Measurements from ENCODE around the gene RHOA. TPM values are rescaled to one million over a fixed set of nuclear protein-coding genes. Genes with fewer than 3 reads are reported as not detected.

Gene RHOA
- total RNA-seq, 4 donors from 2014 or later: 534 to 619 (median 593) TPM

DNA sequence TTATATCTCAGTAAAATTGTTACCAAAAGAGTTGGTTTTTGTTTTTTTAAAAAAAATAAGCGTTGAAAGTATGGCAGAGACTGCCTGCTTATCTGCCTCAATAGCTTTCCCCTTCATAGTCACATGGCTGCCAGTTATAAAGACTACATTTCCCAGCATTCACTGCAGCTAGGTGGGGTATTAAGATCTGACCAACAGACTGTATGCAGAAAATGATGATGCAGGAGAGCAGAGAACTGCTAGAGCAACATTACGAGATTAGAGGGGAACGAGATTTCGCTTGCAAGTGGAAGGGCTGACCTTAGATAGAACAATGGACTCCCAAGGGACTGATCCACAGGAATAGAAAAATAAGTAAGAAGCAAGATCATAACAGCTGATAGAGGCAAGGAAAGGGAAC is 14.3 kb downstream of the RHOA start:
- TF ChIP-seq CTCF (IDR thresholded peaks at IDR 0.05; ENCODE audit: low read depth): no peak

DNA sequence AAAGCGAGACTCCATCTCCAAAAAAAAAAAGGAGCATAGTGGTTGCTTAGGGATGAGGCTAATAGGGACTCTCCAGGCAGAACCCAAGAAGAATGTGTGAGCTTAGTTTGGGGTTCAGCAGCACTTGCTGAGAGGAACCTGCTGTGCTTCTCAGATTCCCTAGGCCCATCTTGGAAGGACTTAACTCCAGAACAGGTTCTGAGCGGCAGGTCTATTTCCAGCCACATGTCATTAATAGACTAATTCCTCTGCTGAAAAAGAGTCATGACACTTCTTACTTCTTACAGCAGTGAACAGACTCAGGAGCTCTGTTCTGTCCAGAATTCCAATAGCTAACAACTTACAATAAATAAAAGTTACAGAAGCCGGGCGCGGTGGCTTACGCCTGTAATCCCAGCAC is 22.5 kb downstream of the RHOA start:
- no peak for TF ChIP-seq CTCF (IDR thresholded peaks at IDR 0.05; ENCODE audit: low read depth)

DNA sequence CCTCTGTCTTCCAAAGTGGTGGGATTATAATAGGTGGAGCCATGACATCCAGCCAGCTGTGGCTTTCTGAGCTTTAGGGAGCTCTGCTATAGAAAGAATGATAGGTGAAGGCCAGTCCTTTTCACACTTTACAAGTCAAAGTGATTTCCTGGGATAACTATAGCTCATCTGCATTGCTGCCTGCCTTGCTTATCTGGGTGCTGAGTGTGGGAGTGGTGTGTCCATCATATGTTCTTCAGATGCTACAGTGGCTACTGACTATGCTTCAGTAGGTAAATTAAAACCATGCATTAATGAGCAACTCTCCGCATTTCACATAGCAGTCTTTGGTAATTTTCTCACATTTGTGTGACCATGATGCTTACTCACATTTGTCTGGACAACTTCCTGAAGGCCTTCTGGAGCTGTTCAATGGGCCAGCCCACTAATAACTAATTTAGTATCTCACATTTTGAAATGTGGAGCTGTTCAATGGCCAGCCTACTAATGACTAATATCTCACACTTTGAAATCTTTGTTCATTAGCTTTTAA is 23.4 kb downstream of the RHOA start:
- TF ChIP-seq CTCF (IDR thresholded peaks at IDR 0.05; ENCODE audit: low read depth): no peak

DNA sequence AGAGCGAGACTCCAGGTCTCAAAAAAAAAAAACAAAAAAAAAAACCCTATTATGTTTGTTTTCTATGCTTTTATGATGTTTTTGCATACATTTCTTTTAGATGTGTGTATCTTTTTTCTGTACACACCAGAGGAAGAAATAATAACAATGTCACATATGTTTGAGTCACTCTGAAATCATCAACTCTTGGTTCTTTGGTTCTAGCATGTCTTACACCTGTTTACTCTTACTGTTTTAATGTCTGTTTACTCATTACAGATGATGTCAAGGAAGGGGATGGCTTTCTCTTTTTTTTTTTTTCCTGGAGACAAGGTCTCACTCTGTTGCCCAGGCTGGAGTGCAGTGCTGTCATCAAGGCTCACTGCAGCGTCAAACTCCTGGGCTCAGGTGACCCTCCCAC is 24.1 kb downstream of the RHOA start:
- no peak for TF ChIP-seq CTCF (IDR thresholded peaks at IDR 0.05; ENCODE audit: low read depth)

GRCh38 chr3:49386056-49386756 is 25.6 kb downstream of the RHOA start:
- TF ChIP-seq CTCF (IDR thresholded peaks at IDR 0.05; ENCODE audit: low read depth): no peak

DNA sequence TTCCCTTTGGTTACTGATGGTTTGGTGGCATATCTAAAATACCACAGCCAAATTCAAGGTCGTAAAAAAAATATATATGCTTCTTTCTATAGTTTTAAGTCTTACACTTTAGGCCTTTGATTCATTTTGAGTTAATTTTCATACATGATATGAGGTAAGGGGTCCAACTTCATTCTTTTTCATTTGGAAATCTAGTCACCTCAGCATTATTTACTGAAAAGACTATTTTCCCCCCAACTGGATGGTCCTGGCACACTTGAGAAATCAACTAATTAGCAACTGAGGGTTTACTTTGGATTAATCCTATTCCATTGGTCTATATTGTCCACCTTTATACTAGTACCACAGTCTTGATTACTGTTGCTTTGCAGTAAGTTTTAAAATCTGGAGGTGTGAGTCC is 26.2 kb downstream of the RHOA start:
- no peak for TF ChIP-seq CTCF (IDR thresholded peaks at IDR 0.05; ENCODE audit: low read depth)

DNA sequence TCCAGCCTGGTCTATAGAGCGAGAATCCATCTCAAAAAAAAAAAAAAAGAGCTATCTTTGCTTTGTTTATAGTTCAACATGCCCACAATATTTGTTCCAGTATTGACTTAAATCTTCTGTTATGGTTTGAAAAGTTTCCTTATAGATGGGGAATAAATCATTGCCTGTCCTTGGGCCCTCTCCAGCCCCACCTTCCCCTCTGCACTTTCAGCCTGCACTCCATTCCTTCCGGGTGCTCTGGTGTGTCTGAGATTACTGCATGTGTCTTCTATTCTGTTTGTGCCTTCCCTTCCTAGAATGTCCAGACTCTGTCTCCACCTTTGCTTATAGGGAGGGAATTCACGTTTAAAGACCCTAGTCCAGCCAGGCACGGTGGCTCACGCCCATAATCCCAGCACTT is 28.4 kb downstream of the RHOA start:
- TF ChIP-seq CTCF (IDR thresholded peaks at IDR 0.05; ENCODE audit: low read depth): no peak

Measured in subcutaneous adipose tissue (tissue), 4 donors.